HG03159 (cell line): ENCODE results near the gene PPIG.
"Not testable (repeated sequence)": the region's sequence is repeated elsewhere in the genome, so short reads cannot be mapped to it uniquely, and the experiment has no call there.

Source experiments
- ATAC-seq: cut with Tn5 transposase; IDR thresholded peaks from one replicate; pipeline ENCODE4 v1.9.1; 2021; ENCODE audit warnings: mild to moderate bottlenecking, moderate library complexity; ENCODE audit not compliant: unreplicated experiment

Gene PPIG

DNA sequence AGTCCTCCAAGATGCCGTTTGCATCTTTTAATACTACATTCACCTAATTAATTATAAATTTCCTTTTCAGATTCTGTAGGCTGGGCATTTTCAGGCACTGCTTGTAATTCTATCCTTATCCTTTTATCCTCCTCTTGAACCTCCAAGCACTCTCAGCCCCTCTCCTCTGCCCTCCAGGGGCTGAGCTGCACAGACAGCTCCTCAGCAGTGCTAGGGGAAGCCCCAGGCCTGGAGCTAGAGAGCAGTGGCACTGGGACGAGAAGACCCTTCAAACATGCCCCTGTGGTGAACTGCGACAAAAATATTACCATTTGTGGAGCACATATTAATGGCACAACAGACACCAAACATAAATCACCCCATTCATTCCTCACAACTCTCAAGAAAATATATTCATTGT, 77.1 kb downstream of the PPIG start:
- no peak for ATAC-seq

DNA sequence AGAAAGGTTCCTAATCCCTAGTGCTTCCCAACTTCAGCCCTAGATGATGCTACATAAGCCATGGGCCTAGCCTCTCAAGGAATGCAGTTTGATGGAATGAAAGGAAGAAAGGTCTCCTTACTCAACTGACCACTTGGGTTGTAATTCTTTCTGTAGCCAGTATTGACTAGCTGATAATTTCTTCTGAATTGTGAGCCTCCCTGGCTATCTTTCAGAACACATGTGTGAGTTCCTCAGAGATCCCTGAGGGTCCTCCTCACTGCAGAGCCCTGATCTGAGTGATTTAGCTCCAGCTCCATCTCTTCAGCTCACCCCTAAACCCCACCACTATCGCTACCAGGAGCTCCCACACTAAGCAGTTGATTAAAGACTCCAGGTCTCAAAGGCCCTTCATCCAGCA, 78.6 kb downstream of the PPIG start:
- ATAC-seq = no peak

DNA sequence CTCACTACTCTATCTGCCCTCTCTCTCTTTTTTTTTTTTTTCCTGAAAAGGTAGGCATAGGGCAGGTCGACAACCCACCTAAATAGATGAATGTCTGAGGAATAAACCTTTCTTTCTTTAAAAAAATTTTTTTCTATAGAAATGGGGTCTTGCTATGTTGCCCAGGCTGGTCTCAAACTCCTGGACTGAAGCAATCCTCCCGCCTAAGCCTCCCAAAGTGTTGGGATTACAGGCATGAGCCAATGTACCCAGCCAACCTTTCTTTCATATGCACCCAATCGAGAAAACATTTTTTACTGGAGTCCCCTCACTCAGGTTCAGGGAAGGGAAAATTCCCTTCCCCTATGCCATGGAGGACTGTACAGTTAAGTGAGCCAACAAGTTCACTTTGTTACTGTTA, 79.1 kb downstream of the PPIG start:
- no peak for ATAC-seq

GRCh38 chr2:169664600-169664977, 80.4 kb downstream of the PPIG start:
- no peak for ATAC-seq

- no peak for ATAC-seq
Measured at GRCh38 chr2:169664978-169665930, 81.1 kb downstream of the PPIG start.

- no peak for ATAC-seq
Measured at GRCh38 chr2:169667583-169667982, 83.4 kb downstream of the PPIG start.

DNA sequence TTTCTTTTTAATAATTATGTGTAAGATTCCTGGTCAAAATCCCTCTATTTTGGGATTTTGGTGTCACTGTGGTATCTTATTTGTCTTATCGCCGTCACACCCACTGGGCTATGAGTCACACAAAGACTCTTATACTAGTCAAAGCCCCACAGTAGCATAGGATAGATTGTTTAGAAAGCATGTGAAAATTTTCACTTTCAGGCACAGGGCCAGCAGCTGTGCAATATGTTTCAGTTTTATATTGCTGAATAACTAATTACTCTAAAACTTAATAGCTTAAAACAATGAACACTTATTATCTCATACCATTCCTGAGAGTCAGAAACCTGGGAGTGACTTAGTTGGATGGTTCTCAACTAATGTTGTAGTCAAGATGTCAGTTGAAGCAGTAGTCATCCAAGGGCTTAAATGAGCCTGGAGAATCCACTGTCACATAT, 86.1 kb downstream of the PPIG start:
- no peak for ATAC-seq

DNA sequence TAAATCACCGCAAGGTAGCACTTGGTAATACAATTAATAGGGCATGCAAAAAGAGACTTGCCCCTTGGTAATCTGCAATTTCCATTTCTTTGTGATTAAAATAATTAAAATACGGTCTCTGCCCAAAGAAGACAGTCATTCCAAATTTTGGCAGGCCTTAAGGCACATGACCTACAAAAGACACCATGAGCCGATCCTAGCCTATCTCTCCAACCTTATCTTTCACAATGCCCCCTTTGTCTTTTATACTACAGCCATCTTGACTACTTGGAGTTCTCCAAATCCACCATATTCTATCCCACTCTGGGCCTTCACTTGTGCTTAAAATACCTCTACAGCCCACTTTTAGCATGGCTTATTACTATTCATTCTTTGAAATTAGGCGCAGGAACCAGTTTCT, 86.8 kb downstream of the PPIG start:
- no peak for ATAC-seq

GRCh38 chr2:169672406-169672805, 88.3 kb downstream of the PPIG start:
- ATAC-seq = no peak

GRCh38 chr2:169673106-169673505, 89.0 kb downstream of the PPIG start:
- ATAC-seq = no peak

- ATAC-seq = no peak
Measured at GRCh38 chr2:169673921-169674320, 89.8 kb downstream of the PPIG start.

GRCh38 chr2:169676357-169676756, 92.2 kb downstream of the PPIG start:
- no peak for ATAC-seq

GRCh38 chr2:169676850-169677249, 92.7 kb downstream of the PPIG start:
- no peak for ATAC-seq

DNA sequence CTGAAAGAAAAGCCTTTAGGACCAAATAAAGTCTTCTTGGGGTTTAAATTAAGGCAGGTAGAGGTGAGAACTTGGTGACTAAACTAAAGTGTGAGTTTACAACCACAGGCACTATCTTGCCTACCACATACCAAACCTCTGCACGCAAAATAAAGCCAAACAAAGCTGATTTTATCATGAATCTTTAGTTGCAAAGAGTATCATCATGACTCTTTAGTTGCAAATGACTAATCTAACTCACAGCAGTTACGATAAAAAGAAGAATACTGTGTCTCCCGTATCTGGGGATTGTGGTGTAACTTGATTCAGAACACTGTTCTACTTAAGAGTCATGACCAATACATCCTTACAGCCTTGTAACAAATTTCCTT, 98.9 kb downstream of the PPIG start:
- no peak for ATAC-seq

GRCh38 chr2:169683425-169684134, 99.4 kb downstream of the PPIG start:
- no peak for ATAC-seq

DNA sequence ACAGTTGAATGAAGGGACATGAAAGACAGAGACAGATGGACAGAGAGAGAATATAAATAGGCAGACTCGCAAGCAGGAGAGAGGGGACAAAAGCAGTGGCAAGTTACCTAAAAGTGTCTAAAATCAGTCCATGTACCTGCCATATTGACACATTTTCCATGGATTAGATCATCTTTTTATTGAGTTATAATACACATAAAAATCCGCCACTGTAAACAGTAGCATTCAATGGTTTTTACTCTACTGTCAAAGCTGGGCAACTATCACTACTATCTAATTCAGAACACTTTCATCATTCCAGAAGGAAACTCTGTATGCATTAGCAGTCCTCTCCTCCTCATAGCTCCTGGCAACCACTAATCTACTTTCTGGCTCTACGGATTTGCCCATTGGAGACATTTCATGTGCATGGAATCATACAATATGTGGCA, 100.0 kb downstream of the PPIG start:
- ATAC-seq = no peak

- not testable (repeated sequence) for ATAC-seq
Measured at GRCh38 chr2:169684712-169685111, 100.6 kb downstream of the PPIG start.

- ATAC-seq = not testable (repeated sequence)
Measured at GRCh38 chr2:169686825-169687224, 102.7 kb downstream of the PPIG start.

GRCh38 chr2:169687943-169688342, 103.8 kb downstream of the PPIG start:
- not testable (repeated sequence) for ATAC-seq

GRCh38 chr2:169690958-169691357, 106.8 kb downstream of the PPIG start:
- ATAC-seq = no peak
